8988T (cell line): ENCODE measurements around the gene KCNMA1.
"Not testable (repeated sequence)": the region's sequence is repeated elsewhere in the genome, so short reads cannot be mapped to it uniquely, and the experiment has no call there.

Experiments used
- DNase-seq: peaks from one replicate; pipeline ENCODE4 v3.0.0; 2011

The KCNMA1 gene

DNA sequence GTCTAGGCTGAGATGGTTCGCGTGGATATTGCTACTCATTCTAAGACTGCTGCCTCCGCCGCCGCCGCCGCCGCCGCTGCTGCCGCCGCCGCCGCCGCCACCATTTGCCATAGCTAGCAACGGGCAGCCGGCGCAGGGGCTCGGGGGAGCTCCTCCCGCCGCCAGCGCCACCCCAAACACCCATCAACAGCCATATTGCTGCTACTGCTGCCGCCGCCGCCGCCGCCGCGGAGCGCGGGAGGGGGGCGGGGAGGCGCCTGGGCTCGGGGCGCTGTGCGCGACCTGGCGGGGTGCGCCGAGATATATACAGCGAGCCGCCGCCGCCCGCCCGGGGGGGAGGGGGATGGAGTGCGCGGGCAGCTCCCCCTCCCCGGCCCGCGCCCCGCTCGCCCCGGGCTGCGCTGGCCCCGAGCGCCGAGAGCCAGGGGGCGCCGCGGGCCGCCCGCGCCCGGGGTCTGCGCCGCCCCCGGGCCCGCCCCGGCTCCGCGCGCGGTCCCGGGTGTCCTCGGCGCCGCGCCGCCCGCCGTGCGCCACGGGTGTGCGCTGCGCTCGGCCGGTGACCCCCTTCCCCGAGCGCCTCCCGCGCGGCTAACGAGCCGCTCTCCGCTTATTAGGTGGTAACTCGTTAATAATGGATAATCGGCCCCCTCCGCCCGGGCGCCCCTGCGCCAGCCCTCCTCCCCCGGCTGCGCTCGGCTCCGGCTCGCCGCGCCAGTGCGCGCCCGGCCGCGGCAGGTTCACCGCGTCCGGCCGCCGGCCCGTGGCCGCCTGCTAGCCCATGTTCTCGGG is at the start of gene KCNMA1:
Gene KCNMA1, minus strand, starts transcription at position 277 of the 789 bp plus-strand sequence.
- DNase-seq = no peak

DNA sequence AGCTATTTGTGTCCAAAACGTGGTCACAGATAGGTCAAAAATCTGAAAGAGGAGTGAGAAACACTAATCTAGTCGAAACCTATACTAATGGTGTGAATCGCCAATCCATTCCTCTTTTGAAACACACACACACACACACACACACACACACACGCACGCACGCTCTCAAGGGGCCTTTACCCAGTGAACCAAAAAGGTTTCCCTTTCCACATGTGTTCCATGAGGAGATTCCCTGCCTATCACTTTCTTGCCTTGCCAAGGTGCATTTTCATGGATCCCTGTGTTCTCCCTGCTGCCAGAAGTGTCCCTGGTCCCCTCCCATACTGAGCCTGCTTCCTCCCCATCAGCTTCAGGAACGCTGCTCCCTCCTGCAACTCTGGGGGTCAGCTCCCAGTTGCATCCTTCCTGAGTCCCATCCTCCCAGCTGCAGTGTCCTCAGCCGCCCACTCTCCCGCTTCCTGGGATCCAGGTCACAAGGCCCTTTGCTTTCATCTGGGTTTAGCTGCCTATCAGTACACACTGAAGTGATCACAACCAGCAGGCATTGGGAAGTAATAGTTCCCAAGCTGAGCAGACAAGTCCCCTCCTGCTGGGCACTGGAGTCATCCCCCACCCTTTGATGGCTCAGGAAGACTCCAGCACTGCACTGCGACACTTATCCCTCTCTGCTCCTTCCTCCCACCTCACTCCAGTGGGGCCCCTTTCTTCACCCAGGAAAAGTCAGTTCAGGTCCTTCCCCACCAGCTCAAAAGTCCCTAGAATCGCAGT is 49.2 kb upstream of the KCNMA1 start:
- no peak for DNase-seq

DNA sequence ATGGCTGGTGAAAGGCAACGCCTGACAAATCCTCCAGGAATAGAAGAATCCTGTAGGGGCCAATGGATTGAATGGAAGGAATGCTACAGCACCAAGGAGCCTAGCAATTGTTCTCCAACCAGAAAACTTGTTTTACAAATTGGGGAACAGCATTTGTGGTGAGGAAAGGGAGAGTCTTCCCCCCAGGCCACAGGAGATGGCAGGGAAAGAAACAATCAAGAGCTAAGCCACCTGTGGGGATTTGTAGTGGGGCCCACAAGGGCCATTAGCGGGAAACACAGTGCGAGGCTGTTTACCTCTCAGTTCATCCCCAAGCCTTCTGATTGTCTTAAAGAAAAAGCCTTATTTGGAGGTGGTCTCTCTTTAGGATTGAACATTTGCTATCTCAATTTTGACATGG is 48.5 kb upstream of the KCNMA1 start:
- no peak for DNase-seq

DNA sequence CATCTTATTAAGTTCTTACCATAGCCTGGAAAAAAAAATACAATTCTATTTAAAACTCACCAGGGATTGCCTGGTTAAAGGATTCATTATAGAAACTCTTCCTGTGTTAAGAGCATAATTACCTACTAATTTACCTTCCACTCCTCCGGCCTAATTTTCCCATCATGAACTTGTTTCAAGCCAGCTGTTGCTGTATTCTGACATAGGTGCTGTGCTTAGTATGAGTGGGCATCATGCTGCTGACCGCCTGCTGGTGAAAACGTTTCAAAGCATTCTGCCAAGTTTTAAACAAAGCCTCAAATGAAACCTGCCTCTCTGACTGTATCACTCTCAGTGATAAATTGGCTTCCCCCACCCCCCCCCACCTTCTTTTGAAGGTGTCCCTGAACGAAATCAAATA is 47.8 kb upstream of the KCNMA1 start:
- no peak for DNase-seq

DNA sequence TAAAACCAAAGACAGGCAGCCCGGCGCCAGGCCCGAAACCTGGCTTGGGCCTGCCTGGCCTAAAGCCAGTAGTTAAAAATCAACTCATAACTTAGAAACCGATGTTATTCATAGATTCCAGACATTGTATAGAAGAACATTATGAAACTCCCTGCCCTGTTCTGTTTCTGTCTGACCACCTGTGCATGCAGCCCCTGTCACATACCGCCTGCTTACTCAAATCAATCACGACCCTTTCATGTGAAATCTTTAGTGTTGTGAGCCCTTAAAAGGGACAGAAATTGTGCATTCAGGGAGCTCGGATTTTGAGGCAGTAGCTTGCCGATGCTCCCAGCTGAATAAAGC is 45.5 kb upstream of the KCNMA1 start:
- not testable (repeated sequence) for DNase-seq

DNA sequence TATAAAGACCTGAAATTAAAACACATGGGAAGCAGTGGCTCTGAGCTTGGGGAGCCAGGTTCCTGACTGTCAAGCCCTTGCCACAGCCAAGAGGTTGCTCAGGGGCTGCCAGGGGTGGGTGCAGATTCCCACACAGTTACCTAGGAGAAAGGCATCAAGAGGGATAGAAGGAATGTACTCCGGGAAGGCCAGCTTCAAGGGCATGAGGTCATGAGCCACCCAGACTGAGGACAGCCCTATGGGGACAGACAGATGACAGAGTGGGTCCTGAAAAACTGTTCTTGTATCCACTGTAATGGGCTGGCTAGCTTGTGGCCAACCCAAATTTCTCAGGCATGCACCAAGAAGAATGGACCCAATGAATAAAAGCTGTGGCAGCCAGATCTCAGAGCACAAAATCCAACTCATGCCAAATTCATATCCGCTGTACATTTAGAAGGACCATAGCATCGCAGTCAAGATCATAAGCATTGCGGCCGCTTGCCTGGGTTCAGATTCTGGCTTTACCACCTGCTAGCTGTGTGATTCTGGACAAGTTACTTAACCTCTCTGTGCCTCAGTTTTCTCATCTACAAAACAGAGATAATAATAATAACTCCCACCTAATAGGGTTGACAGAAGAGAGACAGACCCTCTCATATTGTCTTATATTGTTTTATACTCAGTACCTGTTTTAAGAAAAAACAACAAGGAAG is 44.9 kb upstream of the KCNMA1 start:
- DNase-seq = no peak

GRCh38 chr10:77681839-77682238 is 44.2 kb upstream of the KCNMA1 start:
- no peak for DNase-seq

DNA sequence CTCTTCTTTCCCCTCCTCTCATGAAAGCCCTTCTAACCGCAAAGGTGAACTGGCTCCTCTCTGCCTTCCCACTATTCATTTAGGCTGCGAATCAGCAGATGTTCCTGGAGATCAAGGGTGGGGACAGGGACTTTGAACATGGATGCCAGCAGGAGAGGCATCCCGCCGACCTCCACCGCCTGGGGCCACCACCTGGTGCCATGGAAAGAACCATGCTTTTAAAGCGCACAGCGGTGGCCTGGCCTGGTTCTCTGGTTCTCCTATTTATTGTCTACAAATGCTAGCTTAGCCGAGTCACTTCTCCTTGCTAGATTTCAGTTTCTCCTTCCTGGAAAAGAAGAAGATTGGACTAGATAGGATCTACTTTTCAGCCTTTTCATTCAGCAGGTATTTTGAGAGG is 43.2 kb upstream of the KCNMA1 start:
- DNase-seq = no peak

DNA sequence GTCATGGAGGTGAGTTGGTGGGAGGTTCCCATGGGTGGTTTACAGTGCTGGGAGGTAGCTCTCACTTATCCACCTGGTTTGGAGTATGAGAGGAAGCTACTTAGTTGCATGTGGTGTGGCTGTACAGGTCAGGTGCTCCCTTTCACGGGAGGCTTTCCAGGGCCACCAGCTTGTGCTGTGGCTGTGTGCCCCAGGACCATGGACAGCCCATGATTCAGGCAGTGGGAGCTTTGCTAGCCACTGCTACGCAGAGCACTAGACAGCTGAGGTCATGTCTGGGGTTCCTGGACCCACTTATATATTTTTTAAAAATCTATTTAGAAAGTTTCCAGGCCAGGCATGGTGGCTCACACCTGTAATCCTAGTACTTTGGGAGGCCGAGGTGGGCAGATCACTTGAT is 42.5 kb upstream of the KCNMA1 start:
- no peak for DNase-seq

DNA sequence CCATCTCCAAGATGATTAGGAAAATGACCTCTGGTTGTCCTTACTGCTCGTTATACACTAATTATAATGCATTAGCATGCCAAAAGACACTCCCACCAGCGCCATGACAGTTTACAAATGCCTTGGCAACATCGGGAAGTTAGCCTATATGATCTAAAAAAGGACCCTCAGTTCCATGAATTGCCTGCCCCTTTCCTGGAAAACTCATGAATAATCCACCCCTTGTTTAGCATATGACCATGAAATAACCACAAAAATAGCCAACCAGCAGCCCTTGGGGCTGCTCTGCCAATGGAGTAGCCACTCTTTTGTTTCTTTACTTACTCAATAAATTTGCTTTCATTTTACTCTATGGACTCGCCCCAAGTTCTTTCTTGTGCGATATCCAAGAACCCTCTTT is 41.6 kb upstream of the KCNMA1 start:
- DNase-seq = no peak

DNA sequence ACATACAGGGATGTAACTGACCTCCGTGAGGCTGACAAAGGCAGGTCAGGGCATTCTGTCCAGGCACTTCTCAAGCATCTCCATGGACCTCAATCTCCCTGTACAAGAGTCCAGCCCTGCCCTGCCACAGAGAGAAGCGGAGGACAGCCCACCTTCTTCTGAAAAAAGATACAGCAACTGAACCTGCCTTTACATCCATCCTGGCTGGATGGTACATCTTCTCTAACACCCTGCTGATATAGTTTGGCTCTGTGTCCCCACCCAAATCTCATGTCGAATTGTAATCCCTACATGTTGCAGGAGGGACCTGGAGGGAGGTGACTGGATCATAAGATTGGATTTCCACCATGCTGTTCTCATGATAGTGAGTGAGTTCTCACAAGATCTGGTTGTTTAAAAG is 40.5 kb upstream of the KCNMA1 start:
- DNase-seq = no peak

DNA sequence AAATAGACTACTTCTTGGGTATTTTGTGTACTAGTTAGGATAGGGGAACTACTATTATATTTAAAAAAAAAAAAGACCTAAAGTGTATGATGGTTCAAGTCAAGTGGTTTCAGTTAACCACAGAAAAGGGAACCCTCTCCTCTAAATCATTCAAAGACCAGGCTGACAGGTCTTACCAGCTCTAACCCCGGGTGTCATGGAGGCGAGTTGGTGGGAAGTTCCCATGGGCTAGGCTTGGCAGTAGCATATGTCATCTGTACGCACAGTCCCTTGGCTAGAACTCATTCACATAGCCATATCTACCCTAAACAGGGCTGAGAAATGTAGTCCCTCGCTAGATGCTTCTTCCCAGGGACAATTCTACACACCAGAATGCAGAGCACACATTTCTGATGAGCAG is 37.7 kb upstream of the KCNMA1 start:
- DNase-seq = no peak

GRCh38 chr10:77673515-77674140 is 36.0 kb upstream of the KCNMA1 start:
- DNase-seq = no peak

- no peak for DNase-seq
Measured at GRCh38 chr10:77673101-77673500, 35.5 kb upstream of the KCNMA1 start.

GRCh38 chr10:77671594-77672252 is 34.1 kb upstream of the KCNMA1 start:
- no peak for DNase-seq

DNA sequence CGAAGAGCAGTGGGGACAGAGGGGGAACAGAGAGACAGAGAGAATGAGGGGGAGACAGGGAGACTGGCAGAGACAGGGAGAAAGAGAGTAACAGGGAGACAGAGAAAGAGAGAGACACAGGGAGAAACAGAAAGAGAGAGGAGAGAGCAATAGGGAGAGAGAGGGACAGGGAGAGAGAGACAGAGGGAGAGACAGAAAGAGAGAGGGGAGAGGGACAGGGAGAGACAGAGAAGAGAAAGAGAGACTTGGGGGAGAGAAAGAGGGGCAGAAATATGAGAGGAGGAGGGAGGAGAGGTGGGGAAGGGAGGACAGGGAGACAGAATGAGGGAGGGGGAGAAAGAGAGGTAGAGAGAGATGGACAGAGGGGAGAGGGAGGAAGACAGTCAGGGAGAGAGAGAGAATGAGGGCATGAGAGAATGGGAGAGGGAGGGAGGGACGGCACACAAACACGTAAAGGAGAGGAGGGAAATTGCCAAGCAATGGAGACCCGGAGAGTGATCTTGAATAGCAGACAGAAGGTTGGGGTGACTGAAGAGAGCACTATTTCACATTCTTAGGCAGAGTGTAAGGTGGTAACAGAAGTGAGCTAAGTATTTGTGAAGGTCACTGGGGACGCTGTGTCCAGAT is 33.3 kb upstream of the KCNMA1 start:
- no peak for DNase-seq

- no peak for DNase-seq
Measured at GRCh38 chr10:77669892-77670291, 32.3 kb upstream of the KCNMA1 start.

DNA sequence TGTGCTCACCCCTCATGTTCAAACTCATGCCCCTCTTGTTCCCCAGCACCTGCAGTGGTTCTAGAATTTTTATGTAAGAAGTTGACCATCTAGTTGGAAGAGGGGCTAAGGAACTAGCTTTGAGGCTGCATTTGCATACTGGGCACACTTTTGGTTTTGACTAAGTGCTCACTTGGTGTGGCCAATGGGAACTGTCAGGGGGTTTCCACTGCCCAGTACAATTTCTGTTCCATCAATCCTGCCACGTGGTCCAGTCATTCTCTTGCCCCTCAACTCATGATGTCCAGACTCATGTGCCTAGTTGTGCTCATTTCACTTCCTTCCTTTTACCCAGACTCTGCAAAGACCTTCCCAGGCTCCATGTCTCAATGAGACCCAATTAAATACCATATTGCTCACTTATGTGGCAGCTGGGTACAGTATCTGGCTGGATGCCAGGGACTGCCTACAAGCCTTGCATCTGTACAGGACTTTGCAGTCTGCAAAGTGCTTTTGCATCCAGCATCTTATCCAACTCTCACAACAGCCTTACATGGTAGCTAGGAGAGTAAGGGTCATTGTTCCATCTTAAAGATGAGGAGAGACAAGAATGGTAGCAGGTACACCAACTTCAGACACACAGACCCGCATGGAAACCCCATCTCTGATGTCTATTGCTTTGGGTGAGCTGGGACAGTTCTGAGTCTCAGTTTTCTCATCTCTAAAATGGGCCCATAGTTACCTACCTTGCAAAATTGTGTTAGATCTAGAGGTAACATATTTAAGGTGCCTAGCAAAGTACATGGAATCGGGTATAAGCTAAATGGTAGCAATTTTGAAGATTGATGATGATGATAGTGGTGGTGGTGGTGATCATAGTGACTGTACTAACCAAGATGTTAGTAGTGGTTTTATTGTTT is 30.1 kb upstream of the KCNMA1 start:
- no peak for DNase-seq

DNA sequence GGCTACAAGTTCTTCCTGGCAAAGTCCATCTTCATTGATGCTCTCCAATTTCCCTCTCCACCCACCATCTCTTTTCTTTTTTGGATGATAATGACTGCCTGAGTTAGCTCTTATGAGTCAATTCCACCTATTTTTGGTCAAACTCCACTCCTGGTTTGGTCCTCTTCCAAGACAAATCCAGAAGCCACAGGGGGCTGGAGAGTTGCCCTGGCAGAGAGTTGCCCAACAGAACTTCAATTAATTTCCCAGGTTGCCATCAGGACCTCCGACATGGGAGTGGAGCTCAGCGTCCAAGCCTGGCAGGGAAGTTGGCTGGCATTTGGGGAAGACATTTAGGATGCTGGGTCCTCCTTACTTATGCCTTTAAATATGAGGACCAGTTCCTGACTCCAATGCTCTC is 29.2 kb upstream of the KCNMA1 start:
- DNase-seq = no peak

DNA sequence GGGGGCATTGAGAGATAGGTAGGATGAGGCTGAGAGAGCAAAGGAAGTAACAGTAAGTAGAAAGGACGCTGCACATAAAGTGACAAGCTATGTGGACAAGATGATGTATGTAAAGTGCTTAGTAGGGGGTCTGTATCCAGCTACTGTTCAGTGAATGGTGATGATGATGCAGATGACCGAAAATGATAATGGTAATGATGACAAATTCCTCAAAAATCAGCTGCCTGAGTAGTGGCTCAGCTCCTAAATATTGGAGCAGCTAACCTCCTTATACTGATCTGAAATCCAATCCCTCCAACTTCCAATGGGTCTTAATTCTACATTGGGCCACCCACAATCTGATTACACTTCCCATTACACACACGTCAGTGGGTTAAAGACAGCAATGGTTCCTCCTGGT is 27.1 kb upstream of the KCNMA1 start:
- no peak for DNase-seq

DNA sequence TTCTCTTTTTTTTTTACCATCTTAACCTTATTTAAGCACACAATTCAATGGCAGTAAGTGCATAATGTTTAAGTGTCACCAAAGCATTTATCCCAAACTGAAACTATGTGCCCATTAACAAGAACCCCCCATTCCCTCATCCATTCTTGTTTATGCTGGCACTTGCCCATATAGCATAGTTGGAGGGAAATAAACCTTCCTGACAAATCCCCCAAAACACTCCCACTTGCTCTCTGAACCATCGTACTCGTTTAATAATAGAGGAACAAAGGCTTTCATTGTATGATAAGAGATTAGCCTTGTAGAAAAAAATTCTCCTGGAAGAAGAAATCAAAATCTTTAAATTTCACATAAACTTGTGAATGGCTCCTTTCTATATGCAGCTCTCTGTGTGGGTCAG is 26.4 kb upstream of the KCNMA1 start:
- DNase-seq = no peak
